ENCODE data around the gene ACVR1B.
A peak's percentile ranks its signal among the peaks of the same experiment; 100 is the strongest.

The ACVR1B gene

DNA sequence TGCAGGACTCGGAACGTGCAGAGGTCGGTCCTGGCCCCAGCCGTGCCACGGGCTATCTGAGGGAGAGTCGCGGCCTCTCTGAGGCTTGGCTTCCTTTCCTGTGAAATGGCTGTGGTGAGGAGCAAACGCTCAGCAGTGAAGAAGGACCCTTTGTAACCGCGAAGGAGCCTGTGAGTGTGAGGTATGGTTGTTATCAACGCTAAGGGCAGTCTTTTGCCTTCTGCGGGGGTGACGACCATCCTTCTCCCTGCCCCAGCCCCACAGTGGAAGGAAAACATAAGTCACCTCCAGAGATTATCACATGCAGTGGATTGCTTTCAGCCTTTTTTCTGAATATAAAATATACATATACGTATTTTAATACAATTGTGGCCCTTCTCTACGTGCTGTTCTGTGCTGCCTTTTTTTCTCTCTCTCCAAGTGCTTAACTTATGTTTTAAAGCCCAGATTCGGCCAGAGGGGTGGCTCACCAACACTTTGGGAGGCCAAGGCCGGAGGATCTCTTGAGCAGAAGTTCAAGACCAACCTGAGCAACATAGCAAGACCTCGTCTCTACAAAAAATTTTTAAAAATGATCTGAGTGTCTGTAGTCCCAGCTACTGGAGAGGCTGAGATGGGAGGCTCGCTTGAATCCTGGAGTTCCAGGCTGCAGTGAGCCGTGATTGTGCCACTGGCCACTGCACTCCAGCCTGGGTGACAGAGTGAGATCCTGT, 72.6 kb downstream of the ACVR1B start:
- DNase-seq: no peak

DNA sequence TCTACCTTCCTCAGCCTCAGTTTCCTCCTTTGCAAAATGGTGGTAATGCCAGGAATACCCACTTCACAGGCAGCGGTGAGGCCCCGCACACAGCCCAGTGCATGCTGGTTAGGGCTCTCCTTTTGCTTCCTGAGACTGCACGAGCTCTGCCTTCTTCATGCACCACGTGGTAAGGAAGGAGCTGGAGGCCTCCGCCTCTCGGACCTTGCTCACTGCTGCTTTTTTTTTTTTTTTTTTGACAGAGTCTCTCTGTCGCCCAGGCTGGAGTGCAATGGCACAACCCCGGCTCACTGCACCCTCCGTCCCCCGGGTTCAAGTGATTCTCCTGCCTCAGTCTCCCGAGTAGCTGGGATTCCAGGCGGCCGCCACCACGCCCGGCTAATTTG, 73.3 kb downstream of the ACVR1B start:
- DNase-seq: no peak

DNA sequence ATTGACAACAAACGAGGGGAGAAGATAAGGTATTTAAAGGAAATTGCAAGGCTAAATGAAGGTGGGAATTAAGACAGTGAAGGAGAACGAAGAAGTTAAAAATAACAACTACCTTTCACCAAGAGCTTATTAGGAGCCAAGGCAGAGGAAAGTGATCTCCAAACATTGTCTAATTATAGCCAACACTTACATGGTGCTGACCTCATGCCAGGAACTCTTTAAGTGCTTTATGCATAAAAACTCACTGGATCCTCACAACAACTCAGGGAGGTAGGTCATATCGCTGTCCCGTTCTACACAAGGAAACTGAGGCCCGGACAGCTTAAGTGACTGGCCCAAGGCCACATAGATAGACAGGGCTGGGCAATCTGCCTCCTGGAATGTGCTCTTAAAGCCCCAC, 74.8 kb downstream of the ACVR1B start:
- DNase-seq: no peak

- no peak for DNase-seq
Measured at GRCh38 chr12:52027085-52027843, 75.8 kb downstream of the ACVR1B start.

DNA sequence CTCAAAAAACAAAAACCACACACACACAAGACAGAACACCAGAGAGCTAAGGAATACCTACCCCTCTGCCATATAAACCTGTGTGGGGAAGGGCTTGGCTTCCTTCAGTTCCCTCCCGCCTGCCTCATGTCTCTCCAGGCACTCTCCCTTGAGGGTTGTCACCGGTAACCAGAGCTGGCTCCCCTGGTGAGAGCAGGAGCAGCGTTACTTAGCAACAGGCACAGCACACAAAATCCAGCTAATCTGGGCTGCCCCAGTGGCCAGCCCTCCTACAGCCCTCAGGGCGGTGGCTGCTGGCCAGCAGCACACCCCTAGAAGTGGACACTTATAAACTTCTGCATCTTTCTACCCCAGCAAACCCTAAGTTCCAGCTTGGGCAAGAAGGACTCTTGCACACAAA, 78.2 kb downstream of the ACVR1B start:
- DNase-seq: peak; percentile 41

- DNase-seq: peak; percentile 24
Measured at GRCh38 chr12:52032446-52032803, 80.9 kb downstream of the ACVR1B start.

- peak; percentile 84 for DNase-seq
Measured at GRCh38 chr12:52032804-52033445, 81.4 kb downstream of the ACVR1B start.

GRCh38 chr12:52033446-52034140, 82.1 kb downstream of the ACVR1B start:
- DNase-seq: no peak

DNA sequence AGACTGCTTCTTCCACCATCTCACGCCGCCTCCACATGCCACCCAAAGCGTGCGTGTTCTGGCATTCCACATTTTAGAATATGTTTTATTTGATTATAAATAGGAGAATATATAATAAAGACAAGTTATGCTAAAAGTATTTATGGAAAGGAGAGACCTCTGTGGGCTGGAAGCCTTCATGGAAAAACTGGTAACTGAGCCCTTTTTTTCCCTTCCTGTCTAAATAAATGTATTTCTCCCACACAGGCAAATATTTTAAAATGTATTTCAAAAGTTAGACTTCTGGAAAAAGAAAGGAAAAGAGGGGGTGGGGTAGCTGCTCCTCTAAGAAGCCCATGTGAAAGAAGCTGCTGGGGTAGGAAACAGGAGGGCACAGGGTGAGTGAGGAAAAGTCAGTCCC, 83.7 kb downstream of the ACVR1B start:
- no peak for DNase-seq

- DNase-seq: no peak
Measured at GRCh38 chr12:52035926-52036325, 84.4 kb downstream of the ACVR1B start.

GRCh38 chr12:52036587-52037171, 85.2 kb downstream of the ACVR1B start:
- DNase-seq: peak; percentile 32

DNA sequence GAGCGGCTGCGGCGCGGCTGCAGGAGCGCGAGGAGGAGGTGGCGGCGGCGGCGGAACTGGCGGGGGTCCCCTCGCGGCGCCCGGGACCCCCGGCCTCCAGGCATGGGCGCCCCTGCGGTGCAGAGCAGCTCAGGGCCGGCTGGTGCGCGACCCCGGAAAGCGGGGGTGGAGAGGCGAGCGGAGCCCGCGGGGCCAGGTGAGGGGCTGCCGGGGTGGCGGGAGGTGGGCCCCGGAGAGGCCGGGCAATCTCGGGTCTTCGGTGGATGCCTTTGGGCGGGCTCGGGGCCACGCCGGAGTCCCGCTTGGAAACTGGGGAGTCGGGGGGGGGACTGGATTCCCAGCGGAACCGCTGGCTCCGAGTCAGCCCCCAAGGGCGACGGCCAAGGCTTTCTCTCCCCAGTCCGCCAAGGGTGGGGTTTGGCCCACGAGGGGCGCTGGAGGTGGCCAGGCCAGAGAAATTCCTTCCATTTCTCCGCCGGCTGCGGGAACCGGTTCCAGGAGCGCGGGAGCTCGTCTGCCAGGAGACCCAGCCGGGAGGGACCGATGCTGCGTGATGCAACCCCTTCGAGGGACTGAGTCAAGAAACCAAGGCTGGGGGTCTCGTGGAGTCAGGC, 85.9 kb downstream of the ACVR1B start:
- DNase-seq: no peak

GRCh38 chr12:52038447-52038846, 86.9 kb downstream of the ACVR1B start:
- DNase-seq: no peak

DNA sequence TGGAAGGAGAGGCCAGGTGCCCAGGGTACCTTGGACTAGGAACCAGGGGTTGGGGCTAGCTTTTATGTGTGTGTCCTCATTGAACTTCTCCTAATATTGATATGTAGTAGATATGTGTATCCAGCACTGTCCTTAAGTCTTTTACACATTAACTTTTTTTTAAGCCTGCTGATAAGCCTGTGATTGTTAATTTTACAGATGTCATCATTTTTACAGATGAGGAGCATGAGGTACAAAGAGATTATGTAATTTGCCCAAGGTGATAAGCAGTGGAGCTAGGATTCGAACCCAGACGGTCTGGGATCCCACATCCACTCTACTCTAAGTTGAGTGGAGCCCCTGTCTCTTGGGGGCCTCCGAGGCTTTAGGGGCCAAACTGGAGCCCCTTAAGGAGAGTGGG, 89.5 kb downstream of the ACVR1B start:
- no peak for DNase-seq

- no peak for DNase-seq
Measured at GRCh38 chr12:52041695-52042123, 90.2 kb downstream of the ACVR1B start.

DNA sequence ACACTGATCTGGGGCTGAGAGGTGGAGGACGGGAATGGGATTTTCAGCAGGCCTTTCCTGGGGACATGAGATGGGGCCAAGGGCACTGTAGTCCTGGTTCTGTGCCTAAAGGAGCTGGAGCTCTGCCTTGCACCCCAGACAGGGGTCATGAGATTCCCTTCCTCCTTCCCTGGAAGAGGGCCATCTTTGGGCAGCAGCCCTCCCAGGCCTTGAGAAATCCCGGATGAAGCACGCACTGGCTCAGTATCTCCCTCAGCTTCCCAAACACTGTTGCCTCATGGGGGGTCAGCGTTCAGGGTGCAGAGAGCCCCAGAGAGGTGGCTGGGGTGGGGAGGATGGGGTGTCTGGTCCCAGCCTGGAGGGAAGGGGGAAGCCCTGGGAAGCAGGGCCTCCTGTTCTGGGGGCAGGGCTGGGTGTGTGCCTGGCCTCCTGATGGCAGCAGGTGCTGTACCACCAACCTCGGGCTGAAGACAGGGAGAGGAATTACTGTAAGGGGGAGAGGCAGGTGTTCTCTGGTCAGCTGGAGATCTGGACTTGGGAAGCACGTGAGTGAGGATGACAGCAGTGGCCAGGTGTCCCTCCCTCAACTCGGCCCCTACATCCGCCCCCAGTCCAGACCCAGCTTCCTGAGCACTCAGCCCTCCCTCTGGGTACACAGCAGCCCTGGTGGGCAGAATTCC, 91.3 kb downstream of the ACVR1B start:
- no peak for DNase-seq

DNA sequence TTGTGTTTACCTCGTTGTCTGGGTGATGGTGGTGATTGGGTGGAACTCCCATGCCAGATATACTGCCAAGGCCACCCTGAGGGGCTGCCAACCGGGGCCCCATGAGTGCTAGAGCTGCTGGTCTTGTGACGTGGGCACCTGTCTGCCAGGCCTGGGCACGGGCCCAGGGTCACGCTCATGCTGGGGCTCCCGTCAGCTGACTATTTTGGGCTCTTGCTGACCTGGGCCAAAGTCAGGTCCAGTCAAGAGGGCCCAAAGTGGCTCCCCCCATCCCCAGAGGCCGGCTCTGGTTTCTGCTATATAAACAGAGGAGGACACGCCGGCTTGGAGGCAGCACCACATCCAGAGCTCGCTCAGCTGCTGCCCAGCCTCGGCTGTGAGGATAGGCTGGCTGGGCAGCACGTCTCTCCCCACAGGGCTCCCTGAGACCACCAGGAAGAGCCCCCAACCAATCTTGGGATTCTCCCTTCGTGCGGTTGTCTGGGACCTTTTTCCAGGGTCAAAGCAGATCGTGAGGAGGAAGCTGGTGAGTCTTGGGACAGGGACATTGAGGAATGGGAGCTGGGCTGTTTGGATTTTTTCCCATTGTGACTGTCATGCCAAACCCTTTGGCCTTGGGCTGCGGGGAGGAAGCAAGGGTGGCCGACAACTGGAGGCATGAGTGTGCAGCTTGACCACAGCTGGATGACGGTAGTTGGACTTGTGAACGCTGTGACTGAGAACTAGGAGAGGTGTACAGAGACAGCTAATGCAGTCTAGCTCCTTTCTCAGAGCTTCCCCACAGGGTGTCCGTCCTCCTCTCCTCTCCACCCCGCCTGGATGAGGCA, 92.1 kb downstream of the ACVR1B start:
- no peak for DNase-seq

DNA sequence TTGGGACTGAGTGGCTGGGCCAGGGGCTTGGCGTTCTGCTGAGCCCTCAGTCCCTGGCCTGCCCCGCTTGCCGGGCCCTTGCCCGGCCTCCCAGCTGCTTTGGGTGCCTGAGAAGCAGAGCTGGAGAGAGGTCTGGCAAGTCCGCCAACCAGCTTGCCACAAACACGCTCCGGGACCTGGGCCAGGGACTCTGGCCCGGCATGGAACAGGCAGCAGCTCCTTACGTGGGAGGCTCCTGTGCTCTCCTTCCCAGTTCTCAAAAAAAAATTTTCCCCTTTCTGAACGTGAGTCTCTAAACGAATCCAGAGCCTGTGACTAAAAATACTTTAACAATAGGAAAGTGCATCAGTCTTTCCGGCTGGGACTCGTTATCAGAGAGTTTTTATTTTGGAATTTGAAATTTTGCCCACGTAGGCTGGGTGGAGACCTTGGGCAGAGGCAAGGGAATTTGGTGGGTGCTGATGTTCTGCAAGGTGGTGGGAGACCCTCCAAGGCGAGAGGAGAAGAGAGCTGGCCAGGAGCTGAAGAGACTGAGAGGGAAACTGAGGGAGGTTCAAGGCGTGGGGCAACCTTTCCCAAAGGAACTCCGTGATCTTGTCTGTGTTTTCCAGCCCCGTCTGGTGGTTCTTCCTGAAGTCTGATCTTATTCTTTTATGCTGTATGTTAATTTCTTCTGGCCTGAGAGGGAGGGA, 92.9 kb downstream of the ACVR1B start:
- DNase-seq: no peak

DNA sequence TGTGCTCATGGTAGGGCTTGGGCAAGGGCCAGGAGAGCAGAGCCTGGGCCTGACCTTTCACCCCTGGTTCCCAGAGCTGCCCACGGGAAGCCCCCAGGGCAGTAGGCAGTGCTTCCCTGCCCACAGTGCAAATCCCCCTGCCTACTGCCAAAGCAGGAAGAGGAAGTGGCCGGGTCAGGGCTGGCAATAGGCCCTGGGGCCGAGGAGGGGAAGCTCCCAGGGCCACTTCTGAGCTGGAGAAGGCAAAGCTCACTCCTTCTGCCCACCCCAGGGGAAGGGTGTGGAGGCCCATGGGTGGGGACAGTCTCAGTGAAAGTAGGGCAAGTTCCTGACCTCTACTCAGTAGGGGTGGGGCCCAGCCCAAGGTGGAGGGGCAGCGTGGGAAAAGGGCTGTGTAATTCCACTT, 94.3 kb downstream of the ACVR1B start:
- no peak for DNase-seq

Measured in NCI-H2227 treated with DMSO at 0.1 percent for 48 hours (cell line).